ENCODE results near the gene MTCH1. TPM values are rescaled to one million over a fixed set of nuclear protein-coding genes. Genes with fewer than 3 reads are reported as not detected.

Gene MTCH1
- total and polyA plus RNA-seq, 9 of the 15 experiments (the other 6 are each of a cell fraction or from before 2014, with no cell fraction given), result 7.9 to 161 (median 118) TPM

DNA sequence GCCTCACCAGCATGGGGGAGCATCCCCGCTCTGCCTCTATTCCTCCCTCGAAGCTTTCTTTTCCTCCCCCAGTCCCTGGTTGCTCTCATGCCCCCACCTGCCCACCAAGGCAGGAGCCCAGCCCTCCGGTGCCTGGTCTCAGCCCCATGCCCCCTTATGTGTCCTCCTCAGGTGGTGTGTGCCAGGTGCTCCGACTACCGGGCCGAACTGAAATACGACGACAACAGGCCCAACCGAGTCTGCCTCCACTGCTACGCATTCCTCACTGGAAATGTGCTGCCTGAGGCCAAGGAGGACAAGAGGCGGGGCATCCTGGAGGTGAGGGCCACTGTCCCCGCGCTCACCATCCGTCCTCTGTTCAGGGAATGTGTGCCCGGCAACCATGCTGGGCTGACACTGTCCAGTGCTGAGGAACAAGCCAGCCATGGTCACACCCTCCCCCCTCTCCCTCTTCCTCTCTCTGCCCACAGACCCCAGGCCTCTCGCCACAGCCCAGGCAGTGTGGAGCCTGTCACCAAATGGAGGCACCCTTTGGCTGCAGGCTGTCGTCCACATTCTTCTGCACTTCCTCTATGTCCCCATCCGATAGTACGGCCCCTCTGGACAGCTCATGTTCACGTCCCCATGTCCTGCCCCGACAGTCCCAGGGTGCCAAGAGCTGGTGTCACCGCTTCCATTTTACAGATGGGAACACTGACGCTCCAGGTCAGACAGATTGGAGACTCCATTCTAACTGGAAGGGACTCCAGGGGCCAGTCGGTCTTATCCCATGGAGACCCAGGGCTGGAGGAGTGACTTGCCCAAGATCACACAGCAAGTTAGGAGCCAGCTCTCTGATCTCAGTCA is 39.8 kb upstream of the MTCH1 start:
- H3K9ac ChIP-seq (ENCODE audit: insufficient read depth in 1 of 2, low read depth in 2 of 2, low read length in 2 of 2), result peak overlapping the region in 1 of 2 experiments; percentile 69; a peak in 2 of 4 replicates
- H3K79me2 ChIP-seq (ENCODE audit: control insufficient read depth, insufficient read depth, low read length), result no peaks in the 10 kb centered on the region
- H4K20me1 ChIP-seq (replicated peaks; ENCODE audit: control insufficient read depth, insufficient read depth, low read length), result no peaks in the 10 kb centered on the region
- no peaks in the 10 kb centered on the region for H3K27me3 ChIP-seq (ENCODE audit: control insufficient read depth in 2 of 2, insufficient read depth in 2 of 2, low read length in 2 of 2)
- in situ Hi-C loops (cut with MboI), result loop anchor here (10.0 kb wide), 1 partner anchor 149 kb away; the partner anchor contains the start of gene PIM1
- WGBS (ENCODE audit: insufficient coverage, low coverage, missing lambda C conversion rate), result 86% methylated on average over 24 of the region's 24 CpGs
- no peaks in the 10 kb centered on the region for H3K36me3 ChIP-seq (ENCODE audit: control insufficient read depth, insufficient read depth, low read length)
- H3K9me3 ChIP-seq (replicated peaks; ENCODE audit: control insufficient read depth, insufficient read depth, low read depth, low read length), result peaks cover 9% of the 10 kb centered on the region
- H3K9me1 ChIP-seq (ENCODE audit: control insufficient read depth, insufficient read depth, low read length), result no peaks in the 10 kb centered on the region
- peak overlapping the region; percentile 3; the same call in 1 of the 2 replicates for H2AFZ ChIP-seq (ENCODE audit: low read depth, low read length)
- BruUV-seq (replicated peaks), result no TSS peak
- no peak overlapping the region for H3K27ac ChIP-seq (ENCODE audit: extremely low read depth, low read depth, low read length)
- intact Hi-C loops (cut with micrococcal nuclease), result loop anchor here (10.0 kb wide), 2 partner anchors 459 to 669 kb away; partner anchors contain the start of gene MDGA1
- FAIRE-seq, result no peak
- H3K4me3 ChIP-seq, result no peak overlapping the region
- H3K4me2 ChIP-seq (ENCODE audit: insufficient read depth, low read length), result no peak overlapping the region
- no peak for ATAC-seq
- DNase-seq (ENCODE audit: extremely low read depth in 1 of 4, low spot score in 3 of 4), result no peak
- peaks cover 4 to 52% of the 10 kb centered on the region in 2 experiments; a peak in 4 of 5 replicates for H3K4me1 ChIP-seq (replicated peaks in 1 of 2; ENCODE audit: control insufficient read depth in 2 of 2, insufficient read depth in 2 of 2, low read length in 2 of 2)
- ChIA-PET POLR2A (interaction anchor here (0.5 to 7.6 kb wide), 7 partner anchors 13 to 187 kb away, joined by 3 to 128 read pairs (median 3); partner anchors contain the start of gene PIM1), CTCF (ENCODE audit: low intra/inter-chr PET ratio) (no interaction called here)
- TF ChIP-seq SPI1 (IDR thresholded peaks at IDR 0.05; ENCODE audit: borderline replicate concordance, low read depth, low read length) (peak; percentile 16; the same call in 1 of the 2 replicates), RBM25 (IDR thresholded peaks at IDR 0.05; ENCODE audit: low read depth, low read length, severe bottlenecking) (peak; percentile 29), CREB1 (IDR thresholded peaks at IDR 0.05) (no peak), CREB1 (CRISPR knock-in tag; IDR thresholded peaks at IDR 0.05) (no peak), MED1 (CRISPR knock-in tag; IDR thresholded peaks at IDR 0.05; ENCODE audit: borderline replicate concordance) (0 out of 2 replicates have a peak, but pooled peaks have one; percentile 30), BCOR (IDR thresholded peaks at IDR 0.05) (peak; percentile 79), KDM1A (IDR thresholded peaks at IDR 0.05) (peak in 1 of 2 experiments; percentile 68; a peak in 2 of 4 replicates)
- TF ChIP-seq, protein P1, sequence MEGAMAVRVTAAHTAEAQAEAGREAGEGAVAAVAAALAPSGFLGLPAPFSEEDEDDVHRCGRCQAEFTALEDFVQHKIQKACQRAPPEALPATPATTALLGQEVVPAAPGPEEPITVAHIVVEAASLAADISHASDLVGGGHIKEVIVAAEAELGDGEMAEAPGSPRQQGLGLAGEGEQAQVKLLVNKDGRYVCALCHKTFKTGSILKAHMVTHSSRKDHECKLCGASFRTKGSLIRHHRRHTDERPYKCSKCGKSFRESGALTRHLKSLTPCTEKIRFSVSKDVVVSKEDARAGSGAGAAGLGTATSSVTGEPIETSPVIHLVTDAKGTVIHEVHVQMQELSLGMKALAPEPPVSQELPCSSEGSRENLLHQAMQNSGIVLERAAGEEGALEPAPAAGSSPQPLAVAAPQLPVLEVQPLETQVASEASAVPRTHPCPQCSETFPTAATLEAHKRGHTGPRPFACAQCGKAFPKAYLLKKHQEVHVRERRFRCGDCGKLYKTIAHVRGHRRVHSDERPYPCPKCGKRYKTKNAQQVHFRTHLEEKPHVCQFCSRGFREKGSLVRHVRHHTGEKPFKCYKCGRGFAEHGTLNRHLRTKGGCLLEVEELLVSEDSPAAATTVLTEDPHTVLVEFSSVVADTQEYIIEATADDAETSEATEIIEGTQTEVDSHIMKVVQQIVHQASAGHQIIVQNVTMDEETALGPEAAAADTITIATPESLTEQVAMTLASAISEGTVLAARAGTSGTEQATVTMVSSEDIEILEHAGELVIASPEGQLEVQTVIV (CRISPR knock-in tag; IDR thresholded peaks at IDR 0.05; ENCODE audit: borderline replicate concordance), result no peak
- TF ChIP-seq, protein P2, sequence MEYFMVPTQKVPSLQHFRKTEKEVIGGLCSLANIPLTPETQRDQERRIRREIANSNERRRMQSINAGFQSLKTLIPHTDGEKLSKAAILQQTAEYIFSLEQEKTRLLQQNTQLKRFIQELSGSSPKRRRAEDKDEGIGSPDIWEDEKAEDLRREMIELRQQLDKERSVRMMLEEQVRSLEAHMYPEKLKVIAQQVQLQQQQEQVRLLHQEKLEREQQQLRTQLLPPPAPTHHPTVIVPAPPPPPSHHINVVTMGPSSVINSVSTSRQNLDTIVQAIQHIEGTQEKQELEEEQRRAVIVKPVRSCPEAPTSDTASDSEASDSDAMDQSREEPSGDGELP (CRISPR knock-in tag; IDR thresholded peaks at IDR 0.05; ENCODE audit: borderline replicate concordance), result 0 out of 2 replicates have a peak, but pooled peaks have one; percentile 16
